ENCODE data around the gene ULK1.

- no peak for TF ChIP-seq CTCF (optimal IDR thresholded peaks at IDR 0.05 in 1 of 3, IDR thresholded peaks at IDR 0.05 in 1 of 3, conservative IDR thresholded peaks at IDR 0.05 in 1 of 3; ENCODE audit: extremely low read depth in 1 of 3, insufficient read depth in 2 of 3, low read length in 3 of 3)
- no peak for TF ChIP-seq EZH2 (IDR thresholded peaks at IDR 0.05; ENCODE audit: low read length)
Observed at GRCh38 chr12:131920902-131921840, 26.7 kb downstream of the ULK1 start.
